ENCODE measurements around the gene TMEM179.

The TMEM179 gene

GRCh38 chr14:104611881-104612280 is 7.3 kb upstream of the TMEM179 start:
- peaks cover 10% of the 10 kb centered on the region; the same call in 1 of the 2 replicates for H3K27me3 ChIP-seq (ENCODE audit: low read depth, low read length)
- TF ChIP-seq EZH2phosphoT487 (IDR thresholded peaks at IDR 0.05; ENCODE audit: low read depth) (no peak), CTCF (IDR thresholded peaks at IDR 0.05; ENCODE audit: low read depth, low read length) (no peak)
- H4K20me1 ChIP-seq (ENCODE audit: insufficient read depth, low read length): no peaks in the 10 kb centered on the region
- H2AFZ ChIP-seq (ENCODE audit: low read depth, low read length): no peak overlapping the region
- H3K4me2 ChIP-seq (ENCODE audit: low read length): no peak overlapping the region
- H3K4me3 ChIP-seq (ENCODE audit: low read length): no peak overlapping the region
- H3K27ac ChIP-seq (ENCODE audit: low read length): no peak overlapping the region
- no peaks in the 10 kb centered on the region for H3K79me2 ChIP-seq (ENCODE audit: low read length)
- H3K36me3 ChIP-seq (replicated peaks; ENCODE audit: low read depth, low read length): no peaks in the 10 kb centered on the region
- H3K9ac ChIP-seq (ENCODE audit: low read length): no peak overlapping the region
- no peaks in the 10 kb centered on the region for H3K9me3 ChIP-seq (ENCODE audit: insufficient read depth, low read length)
- H3K4me1 ChIP-seq (ENCODE audit: low read length): peaks cover 5% of the 10 kb centered on the region; the same call in 1 of the 2 replicates

GRCh38 chr14:104610749-104611310 is 6.3 kb upstream of the TMEM179 start:
- H3K4me2 ChIP-seq (ENCODE audit: low read length): no peak overlapping the region
- no peaks in the 10 kb centered on the region for H4K20me1 ChIP-seq (ENCODE audit: insufficient read depth, low read length)
- H3K9me3 ChIP-seq (ENCODE audit: insufficient read depth, low read length): no peaks in the 10 kb centered on the region
- H3K4me1 ChIP-seq (ENCODE audit: low read length): peaks cover 5% of the 10 kb centered on the region; the same call in 1 of the 2 replicates
- no peak overlapping the region for H3K4me3 ChIP-seq (ENCODE audit: low read length)
- peaks cover 5% of the 10 kb centered on the region; the same call in 1 of the 2 replicates for H3K27me3 ChIP-seq (ENCODE audit: low read depth, low read length)
- TF ChIP-seq CTCF (IDR thresholded peaks at IDR 0.05; ENCODE audit: low read depth, low read length) (no peak), EZH2phosphoT487 (IDR thresholded peaks at IDR 0.05; ENCODE audit: low read depth) (no peak)
- no peak overlapping the region for H3K27ac ChIP-seq (ENCODE audit: low read length)
- no peaks in the 10 kb centered on the region for H3K79me2 ChIP-seq (ENCODE audit: low read length)
- H2AFZ ChIP-seq (ENCODE audit: low read depth, low read length): no peak overlapping the region
- no peaks in the 10 kb centered on the region for H3K36me3 ChIP-seq (replicated peaks; ENCODE audit: low read depth, low read length)
- no peak overlapping the region for H3K9ac ChIP-seq (ENCODE audit: low read length)

- Histone ChIP-seq H3K36me3 (replicated peaks; ENCODE audit: low read depth, low read length) (no peaks in the 10 kb centered on the region), H3K27ac (ENCODE audit: low read length) (no peak overlapping the region), H3K9ac (ENCODE audit: low read length) (no peak overlapping the region), H3K4me2 (ENCODE audit: low read length) (no peak overlapping the region), H3K4me1 (ENCODE audit: low read length) (peaks cover 5% of the 10 kb centered on the region; the same call in 1 of the 2 replicates), H3K9me3 (ENCODE audit: insufficient read depth, low read length) (no peaks in the 10 kb centered on the region), H2AFZ (ENCODE audit: low read depth, low read length) (no peak overlapping the region), H4K20me1 (ENCODE audit: insufficient read depth, low read length) (no peaks in the 10 kb centered on the region), H3K27me3 (ENCODE audit: low read depth, low read length) (peaks cover 5% of the 10 kb centered on the region; the same call in 1 of the 2 replicates), H3K4me3 (ENCODE audit: low read length) (no peak overlapping the region), H3K79me2 (ENCODE audit: low read length) (no peaks in the 10 kb centered on the region)
- TF ChIP-seq CTCF (IDR thresholded peaks at IDR 0.05; ENCODE audit: low read depth, low read length) (no peak), EZH2phosphoT487 (IDR thresholded peaks at IDR 0.05; ENCODE audit: low read depth) (no peak)
These were observed 5.1 kb upstream of the TMEM179 start for GRCh38 chr14:104609666-104610065.

- H3K36me3 ChIP-seq (replicated peaks; ENCODE audit: low read depth, low read length): no peaks in the 10 kb centered on the region
- no peaks in the 10 kb centered on the region for H3K9me3 ChIP-seq (ENCODE audit: insufficient read depth, low read length)
- H3K4me3 ChIP-seq (ENCODE audit: low read length): no peak overlapping the region
- H3K27ac ChIP-seq (ENCODE audit: low read length): no peak overlapping the region
- no peak overlapping the region for H2AFZ ChIP-seq (ENCODE audit: low read depth, low read length)
- no peak for TF ChIP-seq EZH2phosphoT487 (IDR thresholded peaks at IDR 0.05; ENCODE audit: low read depth)
- TF ChIP-seq CTCF (IDR thresholded peaks at IDR 0.05; ENCODE audit: low read depth, low read length): no peak
- no peak overlapping the region for H3K9ac ChIP-seq (ENCODE audit: low read length)
- no peaks in the 10 kb centered on the region for H4K20me1 ChIP-seq (ENCODE audit: insufficient read depth, low read length)
- H3K4me2 ChIP-seq (ENCODE audit: low read length): no peak overlapping the region
- H3K79me2 ChIP-seq (ENCODE audit: low read length): no peaks in the 10 kb centered on the region
- no peaks in the 10 kb centered on the region; the same call in 1 of the 2 replicates for H3K27me3 ChIP-seq (ENCODE audit: low read depth, low read length)
- H3K4me1 ChIP-seq (ENCODE audit: low read length): peaks cover 5% of the 10 kb centered on the region; the same call in 1 of the 2 replicates
These were observed 716 bp downstream of the TMEM179 start for GRCh38 chr14:104603711-104604401.
